ENCODE data around the gene FBXO39.

The FBXO39 gene

DNA sequence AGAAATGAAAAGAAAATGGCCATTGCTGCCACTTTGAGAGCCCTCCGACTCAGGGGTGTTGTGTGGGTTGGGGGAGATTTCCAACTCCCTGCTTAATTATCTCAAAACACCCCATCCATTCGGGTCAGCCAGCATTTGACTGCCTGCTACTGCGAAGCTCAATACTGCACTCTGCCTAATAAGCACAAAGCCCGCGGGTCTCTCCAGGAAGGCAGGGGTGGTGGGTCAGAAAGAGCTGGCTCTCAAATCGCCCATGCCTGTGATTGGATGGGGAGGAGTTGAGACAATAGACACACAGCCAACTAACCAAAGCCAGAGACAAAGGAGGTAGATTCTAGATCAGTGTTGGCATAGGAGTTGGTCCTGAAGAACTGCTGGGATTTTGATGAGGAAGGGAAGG, 22.5 kb upstream of the FBXO39 start:
- TF ChIP-seq, protein P1, sequence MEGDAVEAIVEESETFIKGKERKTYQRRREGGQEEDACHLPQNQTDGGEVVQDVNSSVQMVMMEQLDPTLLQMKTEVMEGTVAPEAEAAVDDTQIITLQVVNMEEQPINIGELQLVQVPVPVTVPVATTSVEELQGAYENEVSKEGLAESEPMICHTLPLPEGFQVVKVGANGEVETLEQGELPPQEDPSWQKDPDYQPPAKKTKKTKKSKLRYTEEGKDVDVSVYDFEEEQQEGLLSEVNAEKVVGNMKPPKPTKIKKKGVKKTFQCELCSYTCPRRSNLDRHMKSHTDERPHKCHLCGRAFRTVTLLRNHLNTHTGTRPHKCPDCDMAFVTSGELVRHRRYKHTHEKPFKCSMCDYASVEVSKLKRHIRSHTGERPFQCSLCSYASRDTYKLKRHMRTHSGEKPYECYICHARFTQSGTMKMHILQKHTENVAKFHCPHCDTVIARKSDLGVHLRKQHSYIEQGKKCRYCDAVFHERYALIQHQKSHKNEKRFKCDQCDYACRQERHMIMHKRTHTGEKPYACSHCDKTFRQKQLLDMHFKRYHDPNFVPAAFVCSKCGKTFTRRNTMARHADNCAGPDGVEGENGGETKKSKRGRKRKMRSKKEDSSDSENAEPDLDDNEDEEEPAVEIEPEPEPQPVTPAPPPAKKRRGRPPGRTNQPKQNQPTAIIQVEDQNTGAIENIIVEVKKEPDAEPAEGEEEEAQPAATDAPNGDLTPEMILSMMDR (conservative IDR thresholded peaks at IDR 0.05; ENCODE audit: control insufficient read depth, insufficient read depth, low read depth, low read length) = no peak
- no peak overlapping the region for H3K4me3 ChIP-seq (ENCODE audit: control insufficient read depth, low read depth, low read length)
- no peak for DNase-seq (ENCODE audit: low read depth)

DNA sequence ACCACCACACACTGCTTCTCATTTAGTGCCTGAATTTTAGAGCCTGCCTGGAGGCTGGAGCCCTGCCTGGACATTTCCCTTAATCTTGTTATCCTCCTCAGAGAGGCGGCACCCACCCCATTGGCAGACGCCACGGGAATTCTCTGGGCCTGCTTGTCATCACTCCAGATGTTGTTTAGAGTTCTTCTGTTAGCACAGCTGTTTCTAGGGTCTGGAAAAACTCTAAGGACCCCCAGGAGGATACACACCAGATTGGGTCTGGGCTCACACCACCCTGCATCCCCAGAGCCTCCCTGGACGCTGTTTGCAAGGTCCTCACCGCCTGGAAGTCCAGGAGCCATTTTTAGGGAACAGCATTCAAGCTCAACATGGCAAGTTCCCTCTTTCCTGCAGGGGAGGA, 20.7 kb upstream of the FBXO39 start:
- H3K4me3 ChIP-seq (ENCODE audit: control insufficient read depth, low read depth, low read length) = peak overlapping the region; percentile 56

DNA sequence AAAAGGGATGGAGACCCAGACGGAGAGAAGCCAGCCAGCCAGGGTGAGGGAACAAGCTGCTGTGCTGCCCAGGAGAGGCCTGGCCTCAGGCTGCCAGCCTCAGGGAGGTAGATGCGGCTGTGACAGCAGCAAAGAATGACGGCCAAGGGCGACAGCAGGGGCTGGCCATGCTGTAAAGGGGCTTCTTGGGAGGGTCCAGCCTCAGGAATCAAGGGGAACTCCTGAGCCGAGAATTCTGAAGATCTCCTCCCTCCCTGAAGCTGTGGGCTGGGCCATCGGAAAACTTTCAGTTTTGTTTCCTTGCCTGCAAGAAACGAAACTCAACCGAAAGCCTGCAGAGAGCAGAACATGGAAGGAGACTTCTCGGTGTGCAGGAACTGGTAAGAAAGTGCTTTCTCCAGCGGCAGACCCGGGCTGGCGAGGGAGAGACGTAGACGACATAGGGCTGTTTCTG, 20.3 kb upstream of the FBXO39 start, which contains the start of gene XAF1:
Gene XAF1, plus strand, starts transcription at position 316 of the 454 bp plus-strand sequence. Its CDS starts 33 bp downstream, at position 349.
- H3K4me3 ChIP-seq (ENCODE audit: control insufficient read depth, low read depth, low read length) = peak within 1 kb of the TSS; percentile 56
- TF ChIP-seq, protein P1 (conservative IDR thresholded peaks at IDR 0.05; ENCODE audit: control insufficient read depth, insufficient read depth, low read depth, low read length) = no peak
- peak; percentile 60 for DNase-seq (ENCODE audit: low read depth)

More for the DNA sequence above, 20.7 kb upstream of the FBXO39 start:
- peak; percentile 66 for DNase-seq (ENCODE audit: low read depth)
- TF ChIP-seq, protein P1 (conservative IDR thresholded peaks at IDR 0.05; ENCODE audit: control insufficient read depth, insufficient read depth, low read depth, low read length) = no peak

DNA sequence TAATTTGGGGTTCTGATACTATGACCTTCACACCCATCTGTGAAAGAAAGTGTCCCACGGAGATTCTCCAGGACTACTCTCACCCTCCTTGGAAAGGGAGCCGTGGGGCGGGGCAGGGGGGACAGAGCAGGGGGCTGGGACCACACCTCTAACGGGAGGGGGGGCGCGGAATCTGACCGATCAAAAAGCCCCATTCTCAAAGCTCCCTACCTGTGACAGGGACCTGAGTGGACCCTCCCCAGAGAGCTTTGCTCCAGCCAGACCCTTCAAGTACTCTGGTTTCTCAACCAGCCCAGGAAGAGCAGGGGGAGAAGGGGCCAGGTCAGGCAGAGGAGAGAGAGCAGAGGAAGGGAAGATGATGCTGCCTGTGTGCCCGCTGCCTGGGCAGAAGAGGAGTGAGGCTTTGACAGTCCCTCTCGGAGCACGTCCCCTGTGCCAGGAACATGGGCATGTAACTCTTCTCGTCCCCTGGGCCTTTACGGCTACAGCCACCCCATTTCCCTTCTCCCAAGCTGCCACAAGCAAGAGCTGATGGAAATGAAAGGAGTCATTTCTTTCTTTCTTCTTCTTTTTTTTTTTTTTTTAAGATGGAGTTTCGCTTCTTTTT, 19.5 kb upstream of the FBXO39 start:
- DNase-seq (ENCODE audit: low read depth) = no peak
- peak overlapping the region; percentile 56 for H3K4me3 ChIP-seq (ENCODE audit: control insufficient read depth, low read depth, low read length)
- TF ChIP-seq, protein P1 (conservative IDR thresholded peaks at IDR 0.05; ENCODE audit: control insufficient read depth, insufficient read depth, low read depth, low read length) = no peak

DNA sequence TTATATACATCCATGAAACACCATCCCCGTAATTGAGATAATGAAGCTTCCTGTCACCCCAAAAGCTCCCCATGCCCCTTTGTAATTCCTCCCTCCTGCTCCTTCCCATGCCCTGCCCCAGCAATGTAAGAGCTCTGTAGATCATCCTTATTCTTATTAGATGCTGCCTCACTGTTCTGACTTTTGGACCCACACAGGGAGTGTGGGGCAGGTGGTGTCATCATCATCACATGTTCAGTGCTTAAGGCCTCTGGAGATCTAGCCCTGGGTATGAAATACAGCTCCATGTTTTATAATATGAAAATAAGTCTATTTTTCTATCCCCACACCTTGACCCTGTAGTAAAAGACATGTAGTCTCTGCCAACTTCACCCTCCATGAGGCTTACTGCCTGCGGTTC, 18.3 kb upstream of the FBXO39 start:
- no peak for DNase-seq (ENCODE audit: low read depth)
- H3K4me3 ChIP-seq (ENCODE audit: control insufficient read depth, low read depth, low read length) = no peak overlapping the region
- TF ChIP-seq, protein P1 (conservative IDR thresholded peaks at IDR 0.05; ENCODE audit: control insufficient read depth, insufficient read depth, low read depth, low read length) = no peak

DNA sequence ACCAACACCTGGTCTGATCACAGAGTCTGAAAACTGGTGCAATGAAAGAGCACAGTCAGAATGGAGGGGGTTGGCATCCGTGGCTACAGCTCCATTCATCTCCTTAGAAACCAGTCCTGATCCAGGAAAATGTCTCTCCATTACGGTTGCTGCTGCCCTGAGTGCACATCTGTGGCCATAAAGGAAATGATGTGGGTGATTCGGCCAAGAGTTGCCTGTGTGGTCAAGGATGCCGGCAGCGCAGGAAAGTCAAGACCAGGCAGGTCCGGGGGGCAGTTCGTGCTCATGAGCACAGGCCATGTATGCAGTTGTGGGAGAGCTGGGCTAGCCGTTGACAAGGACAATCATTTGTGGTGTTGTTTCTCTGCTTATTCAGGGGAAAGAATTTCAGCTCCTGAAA, 14.2 kb upstream of the FBXO39 start:
- no peak for DNase-seq (ENCODE audit: low read depth)
- TF ChIP-seq, protein P1 (conservative IDR thresholded peaks at IDR 0.05; ENCODE audit: control insufficient read depth, insufficient read depth, low read depth, low read length) = no peak
- no peak overlapping the region for H3K4me3 ChIP-seq (ENCODE audit: control insufficient read depth, low read depth, low read length)

Measured in fibroblast of mammary gland (primary cell).